Mesothelial cell of epicardium (in vitro differentiated cells): Measurements from ENCODE around the gene GTF3A. TPM values are rescaled to one million over a fixed set of nuclear protein-coding genes. Genes with fewer than 3 reads are reported as not detected.

Source experiments
- DNase-seq, 2 experiments: peaks; one replicate each; pipeline ENCODE4 v3.0.0; 2021; ENCODE audit warnings: low spot score in 2 of 2; ENCODE audit not compliant: unreplicated experiment in 2 of 2
- H3K27ac Mint-ChIP-seq: 2 replicates; pipeline ENCODE4 v1.8.0; 2021; ENCODE audit warnings: mixed read lengths
- H3K27me3 Mint-ChIP-seq: 2 replicates; pipeline ENCODE4 v1.8.0; 2021; ENCODE audit warnings: low read depth, mixed read lengths
- H3K36me3 Mint-ChIP-seq: 2 replicates; pipeline ENCODE4 v1.8.0; 2021; ENCODE audit warnings: mixed read lengths
- H3K4me1 Mint-ChIP-seq: 2 replicates; pipeline ENCODE4 v1.8.0; 2021; ENCODE audit warnings: mixed read lengths
- H3K4me3 Mint-ChIP-seq: 2 replicates; pipeline ENCODE4 v1.8.0; 2021; ENCODE audit warnings: mild to moderate bottlenecking, moderate library complexity, mixed read lengths
- H3K9me3 Mint-ChIP-seq: 2 replicates; pipeline ENCODE4 v1.8.0; 2021; ENCODE audit warnings: mixed read lengths
- total RNA-seq: library from RNA; stranded (reverse); gene quantifications from 3 replicates; pipeline ENCODE4 v1.2.1, GENCODE V29; 2021
- TF ChIP-seq, protein P1 (sequence below): fragments of 200-600 bp; sonication (generic); IDR thresholded peaks from one replicate; pipeline ENCODE4 v1.5.0; 2021; ENCODE audit warnings: antibody characterized with exemption; ENCODE audit not compliant: unreplicated experiment

Gene GTF3A
- total RNA-seq, 1 donor from 2014 or later, result 48.6 TPM

DNA sequence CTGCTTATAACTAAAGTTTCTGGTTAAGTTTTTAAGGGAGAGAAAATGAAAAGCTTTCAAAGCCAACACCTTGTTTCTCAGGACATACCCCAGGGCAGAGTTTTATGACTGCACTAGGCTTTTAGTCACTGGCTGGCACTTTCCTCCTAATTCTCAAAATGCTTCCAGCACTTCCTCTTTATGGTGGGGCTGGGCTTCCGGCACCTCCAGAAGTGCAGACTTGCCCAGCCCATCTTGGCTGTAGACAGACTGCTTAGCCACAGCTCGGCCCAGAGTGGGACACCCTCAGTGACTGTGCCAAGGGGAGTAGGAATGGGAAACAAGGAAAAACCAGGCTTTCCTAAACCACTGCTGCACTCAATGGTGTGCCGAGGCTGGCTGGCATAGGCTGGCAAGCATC, 23.2 kb upstream of the GTF3A start:
- TF ChIP-seq, protein P1, sequence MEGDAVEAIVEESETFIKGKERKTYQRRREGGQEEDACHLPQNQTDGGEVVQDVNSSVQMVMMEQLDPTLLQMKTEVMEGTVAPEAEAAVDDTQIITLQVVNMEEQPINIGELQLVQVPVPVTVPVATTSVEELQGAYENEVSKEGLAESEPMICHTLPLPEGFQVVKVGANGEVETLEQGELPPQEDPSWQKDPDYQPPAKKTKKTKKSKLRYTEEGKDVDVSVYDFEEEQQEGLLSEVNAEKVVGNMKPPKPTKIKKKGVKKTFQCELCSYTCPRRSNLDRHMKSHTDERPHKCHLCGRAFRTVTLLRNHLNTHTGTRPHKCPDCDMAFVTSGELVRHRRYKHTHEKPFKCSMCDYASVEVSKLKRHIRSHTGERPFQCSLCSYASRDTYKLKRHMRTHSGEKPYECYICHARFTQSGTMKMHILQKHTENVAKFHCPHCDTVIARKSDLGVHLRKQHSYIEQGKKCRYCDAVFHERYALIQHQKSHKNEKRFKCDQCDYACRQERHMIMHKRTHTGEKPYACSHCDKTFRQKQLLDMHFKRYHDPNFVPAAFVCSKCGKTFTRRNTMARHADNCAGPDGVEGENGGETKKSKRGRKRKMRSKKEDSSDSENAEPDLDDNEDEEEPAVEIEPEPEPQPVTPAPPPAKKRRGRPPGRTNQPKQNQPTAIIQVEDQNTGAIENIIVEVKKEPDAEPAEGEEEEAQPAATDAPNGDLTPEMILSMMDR, result no peak
- H3K4me1 Mint-ChIP-seq, result peaks cover 22% of the 10 kb centered on the region
- no peaks in the 10 kb centered on the region for H3K27me3 Mint-ChIP-seq

GRCh38 chr13:27403203-27403678, 21.2 kb upstream of the GTF3A start:
- H3K27me3 Mint-ChIP-seq, result peaks cover 3% of the 10 kb centered on the region
- H3K4me1 Mint-ChIP-seq, result peaks cover 22% of the 10 kb centered on the region
- peak overlapping the region; percentile 88 for H3K27ac Mint-ChIP-seq
- H3K9me3 Mint-ChIP-seq, result no peaks in the 10 kb centered on the region
- DNase-seq, result no peak
- no peak overlapping the region for H3K4me3 Mint-ChIP-seq
- TF ChIP-seq, protein P1, result no peak
- no peaks in the 10 kb centered on the region for H3K36me3 Mint-ChIP-seq

More for the DNA sequence above, 23.2 kb upstream of the GTF3A start:
- Mint-ChIP-seq H3K36me3 (no peaks in the 10 kb centered on the region), H3K27ac (no peak overlapping the region), H3K9me3 (no peaks in the 10 kb centered on the region), H3K4me3 (no peak overlapping the region)
- no peak for DNase-seq

GRCh38 chr13:27403727-27404385, 20.6 kb upstream of the GTF3A start:
- Mint-ChIP-seq H3K4me1 (peaks cover 22% of the 10 kb centered on the region), H3K9me3 (no peaks in the 10 kb centered on the region), H3K27ac (peak overlapping the region; percentile 88), H3K36me3 (no peaks in the 10 kb centered on the region), H3K4me3 (no peak overlapping the region), H3K27me3 (peaks cover 4% of the 10 kb centered on the region)
- TF ChIP-seq, protein P1, result no peak
- no peak for DNase-seq

DNA sequence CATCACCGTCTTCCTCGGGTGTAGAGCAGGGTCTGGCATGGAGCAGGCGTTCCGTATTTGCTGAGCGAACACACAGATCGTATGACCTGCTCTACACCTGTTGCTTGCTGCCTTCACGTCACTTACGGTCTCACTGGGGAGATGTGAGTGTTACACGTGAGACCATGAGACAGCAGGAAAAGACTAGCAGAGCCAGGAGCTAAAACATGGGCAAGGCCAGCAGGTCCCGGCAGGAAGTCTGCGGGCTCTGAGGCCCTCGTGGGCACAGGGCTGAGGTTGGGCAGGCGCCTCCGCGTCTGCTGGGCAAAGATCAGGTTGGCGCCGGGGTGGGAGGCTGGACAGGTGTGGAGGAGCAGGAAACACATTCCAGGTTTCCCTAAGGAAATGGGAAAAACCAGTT, 19.7 kb upstream of the GTF3A start:
- Mint-ChIP-seq H3K9me3 (peaks cover 3% of the 10 kb centered on the region), H3K4me1 (peaks cover 22% of the 10 kb centered on the region), H3K27me3 (peaks cover 11% of the 10 kb centered on the region), H3K27ac (peak overlapping the region; percentile 71), H3K4me3 (no peak overlapping the region), H3K36me3 (no peaks in the 10 kb centered on the region)
- TF ChIP-seq, protein P1, result no peak
- DNase-seq, result no peak

GRCh38 chr13:27405546-27406134, 18.8 kb upstream of the GTF3A start:
- H3K9me3 Mint-ChIP-seq, result peaks cover 8% of the 10 kb centered on the region
- H3K27me3 Mint-ChIP-seq, result peaks cover 15% of the 10 kb centered on the region
- no peaks in the 10 kb centered on the region for H3K36me3 Mint-ChIP-seq
- H3K4me3 Mint-ChIP-seq, result no peak overlapping the region
- peaks cover 22% of the 10 kb centered on the region for H3K4me1 Mint-ChIP-seq
- TF ChIP-seq, protein P1, result no peak
- DNase-seq, result no peak
- H3K27ac Mint-ChIP-seq, result no peak overlapping the region
